ENCODE results near the gene FN3KRP.

Gene FN3KRP

GRCh38 chr17:82716203-82717010 is at the start of gene FN3KRP:
FN3KRP (plus strand) TSS chr17:82716706; CDS start chr17:82716756, 50 bp downstream.
- peak; percentile 86 for DNase-seq (ENCODE audit: low read depth, low spot score)

GRCh38 chr17:82666931-82667667 is 49.4 kb upstream of the FN3KRP start:
- no peak for DNase-seq (ENCODE audit: low read depth, low spot score)

- no peak for DNase-seq (ENCODE audit: low read depth, low spot score)
Measured at GRCh38 chr17:82667668-82668000, 48.9 kb upstream of the FN3KRP start.

GRCh38 chr17:82668024-82668630 is 48.4 kb upstream of the FN3KRP start:
- no peak for DNase-seq (ENCODE audit: low read depth, low spot score)

GRCh38 chr17:82668631-82669099 is 47.8 kb upstream of the FN3KRP start:
- no peak for DNase-seq (ENCODE audit: low read depth, low spot score)

GRCh38 chr17:82670661-82671450 is 45.6 kb upstream of the FN3KRP start:
- no peak for DNase-seq (ENCODE audit: low read depth, low spot score)

GRCh38 chr17:82674656-82675475 is 41.6 kb upstream of the FN3KRP start:
- no peak for DNase-seq (ENCODE audit: low read depth, low spot score)

GRCh38 chr17:82675476-82676245 is 40.8 kb upstream of the FN3KRP start:
- DNase-seq (ENCODE audit: low read depth, low spot score): no peak

GRCh38 chr17:82677353-82677925 is 39.1 kb upstream of the FN3KRP start:
- DNase-seq (ENCODE audit: low read depth, low spot score): no peak

- no peak for DNase-seq (ENCODE audit: low read depth, low spot score)
Measured at GRCh38 chr17:82678265-82678891, 38.1 kb upstream of the FN3KRP start.

GRCh38 chr17:82679586-82680465 is 36.7 kb upstream of the FN3KRP start:
- DNase-seq (ENCODE audit: low read depth, low spot score): no peak

GRCh38 chr17:82681547-82681946 is 35.0 kb upstream of the FN3KRP start:
- DNase-seq (ENCODE audit: low read depth, low spot score): no peak

- no peak for DNase-seq (ENCODE audit: low read depth, low spot score)
Measured at GRCh38 chr17:82683534-82683933, 33.0 kb upstream of the FN3KRP start.

GRCh38 chr17:82684228-82684841 is 32.2 kb upstream of the FN3KRP start:
- no peak for DNase-seq (ENCODE audit: low read depth, low spot score)

GRCh38 chr17:82685291-82685690 is 31.2 kb upstream of the FN3KRP start:
- DNase-seq (ENCODE audit: low read depth, low spot score): no peak

GRCh38 chr17:82686366-82687324 is 29.9 kb upstream of the FN3KRP start:
- DNase-seq (ENCODE audit: low read depth, low spot score): no peak
